Measurements from ENCODE around the gene VIT.
"Not testable (repeated sequence)": the region's sequence is repeated elsewhere in the genome, so short reads cannot be mapped to it uniquely, and the experiment has no call there.

VIT gene

DNA sequence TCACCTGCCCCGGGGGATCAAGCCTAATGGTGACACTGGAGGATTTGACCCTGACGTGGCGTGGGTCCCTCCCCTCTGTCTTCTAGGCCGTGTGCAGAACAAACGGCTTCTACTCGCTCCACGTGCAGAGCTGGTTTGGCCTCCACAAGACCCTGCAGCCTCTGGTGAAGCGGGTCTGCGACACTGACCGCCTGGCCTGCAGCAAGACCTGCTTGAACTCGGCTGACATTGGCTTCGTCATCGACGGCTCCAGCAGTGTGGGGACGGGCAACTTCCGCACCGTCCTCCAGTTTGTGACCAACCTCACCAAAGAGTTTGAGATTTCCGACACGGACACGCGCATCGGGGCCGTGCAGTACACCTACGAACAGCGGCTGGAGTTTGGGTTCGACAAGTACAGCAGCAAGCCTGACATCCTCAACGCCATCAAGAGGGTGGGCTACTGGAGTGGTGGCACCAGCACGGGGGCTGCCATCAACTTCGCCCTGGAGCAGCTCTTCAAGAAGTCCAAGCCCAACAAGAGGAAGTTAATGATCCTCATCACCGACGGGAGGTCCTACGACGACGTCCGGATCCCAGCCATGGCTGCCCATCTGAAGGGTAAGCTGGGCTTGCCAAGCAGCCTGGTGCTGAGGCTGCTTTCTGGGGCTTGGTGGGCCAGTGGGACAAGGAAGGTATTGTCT, 112.0 kb downstream of the VIT start:
- no peak for DNase-seq

DNA sequence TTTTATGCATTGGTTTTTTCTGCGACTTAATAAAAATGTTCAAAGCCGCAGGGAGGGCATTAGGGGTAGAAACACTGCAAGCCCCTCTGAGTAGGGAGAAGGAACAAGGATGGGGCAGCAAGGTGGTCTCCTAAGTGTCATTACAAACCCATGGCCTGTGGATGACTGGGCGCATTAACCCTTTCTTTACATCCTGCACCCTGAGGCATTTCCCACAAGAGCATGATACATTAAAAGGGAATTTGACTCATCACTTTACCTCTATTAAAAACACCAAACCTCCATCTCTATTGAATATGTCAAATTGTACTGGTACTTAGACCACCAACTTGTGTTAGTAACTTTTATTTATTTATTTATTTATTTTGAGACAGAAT, 112.5 kb downstream of the VIT start:
- DNase-seq, result no peak

DNA sequence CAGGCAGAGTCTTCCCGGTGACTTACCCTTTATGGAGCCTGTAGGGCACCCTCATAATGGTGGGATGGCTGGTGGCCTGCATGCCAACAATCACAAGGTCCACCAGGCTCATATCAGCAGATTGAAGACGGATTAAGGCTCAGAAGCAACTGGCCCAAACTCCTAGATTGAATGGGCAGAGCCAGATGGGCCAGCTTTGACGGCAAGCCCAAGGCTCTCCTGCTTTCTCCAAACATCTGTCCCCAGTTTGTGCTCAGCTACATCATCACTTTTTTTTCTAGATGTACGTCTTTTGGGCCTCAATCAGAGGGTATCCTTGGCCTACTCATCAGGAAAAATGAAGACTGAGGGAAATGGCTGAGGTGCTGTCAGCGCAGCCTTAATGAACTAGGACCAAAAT, 114.6 kb downstream of the VIT start:
- DNase-seq, result no peak

DNA sequence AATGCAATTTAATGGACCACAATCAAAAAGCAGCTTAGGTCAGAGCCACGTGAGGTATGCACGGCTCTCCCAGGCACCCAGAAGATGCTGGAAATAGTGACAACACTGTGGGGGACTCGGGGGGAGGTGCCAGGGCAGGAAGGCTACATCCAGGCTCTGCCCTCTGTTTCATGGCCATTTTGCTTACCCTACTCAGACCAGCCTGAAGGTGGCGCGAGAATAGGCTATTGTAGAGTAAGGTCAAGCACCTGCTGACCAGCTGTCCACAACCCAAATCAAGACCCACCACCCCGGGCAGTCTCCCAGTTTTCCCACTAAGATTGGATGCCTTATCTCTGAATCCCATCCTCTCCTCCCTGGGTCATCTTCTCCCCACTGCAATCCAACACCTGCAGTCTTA, 115.7 kb downstream of the VIT start:
- DNase-seq, result no peak

DNA sequence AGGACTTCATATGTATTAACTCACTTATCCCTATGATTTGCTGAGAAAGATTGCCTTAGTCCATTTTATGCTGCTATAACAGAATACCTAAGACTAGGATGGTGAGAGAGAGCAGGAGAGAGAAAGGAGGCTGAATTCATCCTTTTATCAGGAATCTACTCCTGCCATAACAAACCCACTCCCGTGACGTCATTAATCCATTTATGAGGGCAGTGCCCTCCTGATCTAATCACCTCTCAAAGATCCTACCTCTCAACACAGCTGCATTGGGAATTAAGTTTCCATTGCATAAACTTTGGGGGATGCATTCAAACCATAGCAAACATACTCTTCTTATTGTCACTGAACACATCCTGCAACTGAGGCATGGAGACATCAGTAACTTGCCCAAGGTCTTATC, 122.0 kb downstream of the VIT start:
- DNase-seq, result no peak

DNA sequence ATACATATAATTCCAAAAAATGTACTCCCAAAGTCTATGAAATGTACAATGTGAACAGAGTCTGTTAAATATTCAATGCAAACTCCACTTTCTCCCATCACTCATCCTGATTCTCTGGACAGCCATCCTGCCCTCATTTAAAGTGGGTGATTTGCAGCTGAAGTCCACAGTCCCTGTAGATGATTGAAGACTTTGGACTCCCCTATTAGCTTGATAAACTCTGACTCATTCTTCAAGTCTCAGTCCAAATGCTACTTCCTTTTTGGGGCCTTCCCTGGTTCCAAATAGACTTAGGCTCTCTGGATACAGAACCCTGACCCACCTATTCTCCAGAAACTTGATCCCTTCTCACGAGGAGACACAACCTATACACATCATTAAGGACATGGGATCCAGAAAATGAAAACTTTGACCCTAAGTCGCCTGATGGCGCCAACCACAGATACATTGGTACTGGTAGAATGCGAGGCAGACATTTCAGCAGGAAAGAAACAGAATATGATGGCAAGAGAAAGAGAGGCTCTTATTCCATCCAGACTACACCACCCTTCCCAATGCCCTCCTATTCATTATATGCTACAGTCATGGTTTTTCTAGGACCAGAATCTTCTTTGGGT, 122.7 kb downstream of the VIT start:
- no peak for DNase-seq

DNA sequence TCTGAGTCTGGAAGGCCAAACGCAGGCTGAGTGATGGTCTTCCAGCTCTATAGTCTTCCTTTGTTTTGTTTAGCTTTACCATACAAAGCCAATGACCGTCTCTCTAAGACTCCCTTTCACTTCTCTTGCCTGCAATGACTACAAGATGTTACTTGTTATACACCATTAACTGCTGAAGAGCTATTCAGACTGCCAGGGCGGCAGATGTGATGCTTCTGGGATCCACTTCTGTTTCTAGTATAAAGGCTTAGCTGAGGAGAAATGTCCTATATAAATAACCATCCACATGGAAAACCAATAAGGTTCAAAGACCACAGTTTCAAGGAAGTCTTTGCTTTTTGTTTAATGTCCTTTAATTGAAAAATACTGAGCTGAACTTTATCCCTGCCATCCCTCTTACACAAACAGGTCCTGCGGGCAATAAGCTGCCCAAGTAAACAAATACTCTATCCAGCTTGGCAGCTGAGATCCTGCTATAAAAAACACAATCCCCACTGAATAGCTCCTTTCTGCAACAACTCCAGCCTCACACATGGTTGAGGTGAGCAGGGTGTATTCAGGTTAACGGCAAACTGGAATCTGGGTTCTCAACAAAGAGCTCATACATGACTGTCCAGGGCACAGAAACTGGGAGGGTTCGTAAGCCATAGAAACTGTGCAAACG, 124.6 kb downstream of the VIT start:
- DNase-seq, result no peak

DNA sequence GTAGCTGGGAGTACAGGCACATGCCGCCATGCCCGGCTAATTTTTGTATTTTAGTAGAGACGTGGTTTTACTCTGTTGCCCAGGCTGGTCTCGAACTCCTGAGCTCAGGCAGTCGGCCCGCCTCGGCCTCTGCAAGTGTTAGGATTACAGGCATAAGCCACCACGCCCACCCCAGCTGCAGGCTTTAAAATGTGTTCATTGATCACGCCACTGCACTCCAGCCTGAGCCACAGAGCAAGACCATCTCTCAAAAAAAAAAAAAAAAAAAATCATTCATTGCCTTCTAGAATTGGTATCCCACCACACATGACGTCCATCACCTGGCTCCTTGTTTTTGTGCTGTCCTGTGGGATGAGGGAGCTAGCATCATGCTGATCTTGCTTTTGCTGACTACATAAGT, 127.4 kb downstream of the VIT start:
- no peak for DNase-seq

DNA sequence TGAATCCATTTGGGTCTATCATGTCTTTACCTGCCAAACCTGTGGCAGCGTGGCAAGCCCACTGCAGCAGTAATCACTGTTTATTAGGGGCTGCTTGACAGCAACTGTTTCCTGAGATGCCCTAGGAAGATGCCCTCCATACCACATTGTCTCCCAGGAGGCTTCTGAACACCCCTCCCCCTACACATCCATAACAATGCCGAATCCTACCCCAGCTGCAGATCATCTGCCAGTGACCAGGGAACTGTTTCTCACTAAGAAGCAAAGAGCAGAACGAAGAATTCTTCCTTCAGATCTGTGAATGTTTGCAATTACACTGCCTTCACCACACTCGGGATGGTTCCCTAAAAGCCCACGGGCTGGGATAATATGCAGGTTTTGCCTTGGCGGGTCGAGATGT, 127.8 kb downstream of the VIT start:
- DNase-seq, result no peak

DNA sequence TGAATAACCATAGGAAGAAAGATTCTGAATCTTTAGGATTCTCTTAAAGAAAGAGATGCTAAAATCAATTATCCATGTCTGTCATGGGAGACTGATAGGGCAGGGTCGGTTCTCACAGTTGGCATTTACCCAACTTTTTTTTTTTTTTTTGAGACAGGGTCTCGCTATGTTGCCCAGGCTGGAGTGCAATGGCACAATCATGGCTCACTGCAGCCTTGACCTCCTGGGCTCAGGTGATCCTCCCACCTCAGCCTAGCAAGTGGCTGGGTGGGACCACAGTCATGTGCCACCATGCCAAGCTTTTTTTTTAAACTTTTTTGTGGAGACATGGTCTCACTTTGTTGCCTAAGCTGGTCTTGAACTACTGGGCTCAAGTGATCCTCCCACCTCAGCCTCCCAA, 128.2 kb downstream of the VIT start:
- DNase-seq, result not testable (repeated sequence)

DNA sequence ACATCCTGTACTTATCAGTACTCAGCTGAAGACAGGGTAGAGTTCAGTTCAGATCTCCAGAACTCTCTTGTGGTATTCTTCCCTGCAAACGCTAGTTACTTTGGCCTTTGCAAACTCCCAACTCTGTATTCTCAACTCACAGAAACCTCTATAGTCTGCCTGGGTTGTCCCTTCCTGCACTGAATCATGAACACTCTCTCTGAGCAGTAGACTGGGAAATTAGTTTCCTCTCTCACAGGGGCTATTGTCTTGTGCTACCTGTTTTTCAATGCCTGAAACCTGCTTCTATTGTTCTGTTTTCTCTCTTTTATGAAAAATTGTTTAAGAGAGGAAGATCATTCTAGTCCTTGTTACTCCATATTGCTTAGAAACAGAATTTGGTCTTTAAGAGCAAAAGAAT, 134.7 kb downstream of the VIT start:
- DNase-seq, result no peak

DNA sequence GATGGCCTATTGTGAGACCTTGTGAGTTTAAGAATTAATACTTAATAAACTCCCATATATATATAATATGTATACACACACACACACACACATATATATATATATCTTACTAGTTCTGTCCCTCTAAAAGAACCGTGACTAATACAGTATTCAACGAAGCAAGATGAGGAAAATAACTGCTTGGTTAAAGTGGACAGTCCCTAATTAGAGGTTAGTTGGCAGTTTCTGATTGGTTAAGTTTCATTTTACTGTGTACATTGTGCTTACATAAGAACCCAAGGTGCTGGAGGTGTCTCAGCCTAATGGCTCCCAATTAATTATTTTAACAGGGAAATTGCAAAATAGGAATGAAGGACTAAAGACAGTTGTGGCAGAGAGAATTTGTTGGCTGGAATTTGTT, 137.7 kb downstream of the VIT start:
- no peak for DNase-seq

DNA sequence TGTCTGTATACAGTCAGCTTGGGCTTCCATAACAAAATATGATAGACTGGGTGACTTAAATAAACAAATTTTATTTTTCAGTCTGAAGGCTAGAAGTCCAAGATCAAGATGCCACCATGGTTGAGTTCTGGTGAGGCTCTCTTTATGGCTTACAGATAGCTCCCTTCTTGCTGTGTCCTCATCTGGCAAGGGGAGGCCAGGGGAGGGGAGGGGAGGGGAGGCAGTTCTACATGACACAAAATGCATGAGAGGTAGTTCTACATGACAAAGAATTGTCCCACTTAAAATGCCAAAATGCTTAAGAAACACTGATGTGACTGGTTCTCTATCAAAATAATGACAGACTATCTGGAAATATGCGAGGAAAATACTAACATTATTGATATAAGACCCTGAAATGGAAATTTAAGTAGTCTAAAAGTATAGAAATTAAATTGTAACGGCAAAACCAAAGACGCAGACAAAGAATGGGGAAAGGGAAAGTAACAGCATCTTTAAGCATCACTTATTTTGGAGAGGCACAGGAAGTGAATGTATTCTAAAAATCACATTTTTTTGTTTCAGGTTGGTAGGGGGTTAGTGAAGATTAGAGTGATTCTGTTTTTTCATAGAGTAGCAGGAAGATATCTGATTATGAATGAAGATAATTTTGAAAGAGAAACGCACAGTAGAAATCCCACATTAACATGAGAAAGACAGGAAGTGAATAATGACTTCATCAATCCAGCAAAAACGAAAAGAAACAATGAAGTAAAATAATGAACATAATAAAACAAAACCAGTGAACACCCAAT, 138.4 kb downstream of the VIT start:
- DNase-seq, result no peak

DNA sequence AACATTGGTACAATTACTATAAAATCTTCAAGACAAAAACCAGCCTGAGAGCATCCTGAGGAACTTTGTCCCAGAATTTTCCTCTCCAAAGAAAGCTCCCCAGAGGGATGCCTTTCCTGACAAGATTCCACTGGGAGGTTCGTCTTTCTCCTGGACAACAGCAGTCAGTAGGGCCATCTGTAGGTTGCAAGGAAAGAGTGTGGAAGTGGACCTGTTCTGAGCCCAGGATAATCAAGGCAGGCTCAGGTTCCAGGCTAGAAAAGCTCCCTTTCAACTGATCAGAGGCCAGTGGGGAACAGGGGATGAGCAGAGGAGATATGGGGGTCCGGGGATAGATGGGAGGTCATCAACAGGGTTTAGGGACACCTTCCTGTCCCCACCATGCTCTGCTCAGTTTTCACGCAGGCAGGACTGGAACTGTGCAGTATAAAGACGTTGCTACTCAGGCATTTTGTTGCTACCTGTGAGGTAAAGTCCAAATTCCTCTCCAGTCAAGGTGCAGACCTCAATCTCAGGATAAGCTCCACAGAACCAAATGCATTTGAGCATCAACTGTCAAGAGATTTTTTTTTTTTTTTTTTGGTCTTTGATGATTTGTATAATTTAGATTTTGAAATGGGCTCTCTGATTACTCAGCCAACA, 143.6 kb downstream of the VIT start:
- DNase-seq, result no peak

DNA sequence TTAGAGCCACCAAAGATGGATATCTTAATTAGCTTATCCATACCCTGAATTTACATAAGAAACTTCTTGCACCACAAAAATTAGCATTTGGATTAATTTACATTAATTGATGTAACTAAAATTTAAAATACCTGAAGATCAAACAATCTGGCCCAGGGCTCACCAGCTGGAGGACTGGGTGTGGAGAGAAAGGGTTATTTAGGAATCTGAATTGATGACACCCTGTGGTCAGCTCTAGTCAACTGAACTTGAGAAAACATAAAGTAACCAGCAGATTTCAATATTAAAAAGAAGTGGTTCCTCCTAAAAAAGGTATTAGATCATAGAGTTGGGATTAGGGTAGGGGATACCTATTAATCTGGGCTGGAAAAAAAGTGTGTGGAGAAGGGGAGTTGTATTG, 147.3 kb downstream of the VIT start:
- DNase-seq, result no peak

DNA sequence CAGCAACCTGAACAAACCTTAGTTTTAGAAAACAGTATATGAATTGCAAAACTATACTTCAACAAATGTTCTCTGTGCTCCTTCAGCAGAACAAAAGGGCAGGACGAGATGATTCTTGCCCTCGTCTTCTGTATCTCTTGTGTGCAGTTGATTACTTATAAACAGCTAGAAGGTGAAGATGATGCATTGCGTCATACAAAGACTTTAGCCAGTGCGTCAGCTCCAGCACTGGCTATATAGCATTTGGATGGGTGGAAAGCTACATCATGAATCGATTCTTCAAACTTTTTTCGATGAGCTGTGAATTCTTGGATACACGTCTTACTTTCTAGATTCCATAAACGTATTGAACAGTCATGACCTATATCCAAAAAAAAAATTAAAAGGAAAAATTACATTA, 152.8 kb downstream of the VIT start:
- DNase-seq, result no peak

DNA sequence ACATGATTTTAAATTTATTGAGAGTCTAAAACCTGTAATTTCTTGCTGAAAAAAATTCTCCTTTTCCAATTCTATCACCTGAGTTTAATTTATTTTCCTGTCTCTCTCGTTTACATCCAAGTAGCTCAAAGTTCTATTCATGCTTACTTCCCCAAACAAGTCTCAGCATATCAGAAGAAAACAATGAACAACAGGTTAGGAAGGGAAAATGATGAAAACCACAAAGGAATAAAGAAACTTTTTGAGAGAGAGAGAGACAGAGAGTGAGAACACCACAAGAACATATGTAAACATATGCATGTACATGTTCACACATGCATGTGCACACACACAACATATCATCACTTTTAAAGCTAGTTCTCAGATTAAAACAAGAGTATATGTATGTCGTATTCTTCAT, 157.7 kb downstream of the VIT start:
- no peak for DNase-seq

DNA sequence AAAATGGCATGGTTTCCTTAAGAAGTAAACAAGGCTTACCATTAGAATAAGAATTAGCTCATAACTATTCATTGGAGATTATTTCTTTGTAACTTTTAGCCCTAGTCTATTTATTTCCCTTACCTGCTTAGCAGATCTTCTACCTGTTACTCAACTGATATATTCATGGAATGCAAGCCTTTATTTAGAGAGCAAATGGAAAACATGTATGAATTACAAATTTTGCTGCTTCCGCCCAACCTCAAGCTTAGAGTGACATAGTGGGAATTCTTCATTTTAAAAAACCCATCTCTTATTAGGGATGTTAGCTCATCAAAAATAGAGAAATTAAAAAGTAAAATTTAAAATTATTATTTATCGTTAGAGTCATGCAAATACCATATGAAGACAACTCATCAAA, 158.9 kb downstream of the VIT start:
- DNase-seq, result no peak

DNA sequence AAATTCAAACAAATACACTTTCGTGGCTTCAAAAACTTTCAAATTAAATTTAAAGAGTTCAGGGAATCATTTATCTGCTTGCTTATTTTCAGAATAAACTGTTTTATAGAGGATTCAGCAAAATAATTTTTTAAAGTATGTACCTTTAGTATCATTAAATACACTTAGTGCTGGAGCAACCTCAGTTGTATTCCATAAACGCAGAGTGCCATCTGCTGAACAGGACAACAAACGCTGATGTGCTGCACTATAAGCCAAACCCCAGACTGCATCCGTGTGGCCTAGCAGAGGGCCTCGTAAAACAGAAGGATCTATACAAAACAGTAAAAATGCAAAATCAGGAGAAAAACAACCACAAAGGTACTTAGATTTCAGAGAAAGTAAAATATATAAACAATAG, 161.2 kb downstream of the VIT start:
- no peak for DNase-seq

DNA sequence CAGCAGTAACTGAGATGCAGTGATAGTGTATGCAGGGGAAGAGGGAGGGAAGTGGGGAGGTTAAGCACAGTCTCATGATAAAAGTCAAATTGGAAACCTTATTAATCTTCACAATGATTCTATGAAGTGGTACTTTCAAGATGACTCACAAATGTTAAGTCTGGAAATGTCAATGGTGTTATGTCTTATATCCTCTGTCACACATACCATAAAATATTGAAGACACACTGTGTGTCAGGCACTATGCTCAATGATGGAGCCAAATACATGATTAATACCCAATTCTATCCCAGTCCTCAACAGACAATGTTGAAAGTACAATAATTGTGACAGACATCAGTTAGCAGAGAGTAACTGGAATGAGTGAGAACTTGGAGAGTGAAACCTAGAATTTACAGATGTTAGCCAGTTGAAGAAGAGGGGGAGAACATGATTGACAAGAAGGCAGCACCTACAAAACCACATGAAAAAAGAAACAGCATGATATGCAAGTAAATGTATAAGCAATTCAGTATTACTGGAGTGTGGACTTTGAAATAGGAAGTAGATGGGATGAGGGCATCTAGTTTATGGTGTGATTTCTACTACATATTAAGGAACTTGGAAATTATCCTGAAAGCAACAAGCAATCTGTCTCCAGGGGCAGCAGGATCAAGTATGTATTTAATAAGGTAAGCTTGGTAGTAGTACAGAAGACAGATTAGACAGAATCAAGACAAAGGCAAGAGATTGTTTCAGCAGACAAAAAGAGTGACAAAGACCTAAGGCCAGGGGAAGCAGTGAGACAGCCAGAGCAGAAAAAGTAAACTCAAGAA, 162.3 kb downstream of the VIT start:
- no peak for DNase-seq

DNA sequence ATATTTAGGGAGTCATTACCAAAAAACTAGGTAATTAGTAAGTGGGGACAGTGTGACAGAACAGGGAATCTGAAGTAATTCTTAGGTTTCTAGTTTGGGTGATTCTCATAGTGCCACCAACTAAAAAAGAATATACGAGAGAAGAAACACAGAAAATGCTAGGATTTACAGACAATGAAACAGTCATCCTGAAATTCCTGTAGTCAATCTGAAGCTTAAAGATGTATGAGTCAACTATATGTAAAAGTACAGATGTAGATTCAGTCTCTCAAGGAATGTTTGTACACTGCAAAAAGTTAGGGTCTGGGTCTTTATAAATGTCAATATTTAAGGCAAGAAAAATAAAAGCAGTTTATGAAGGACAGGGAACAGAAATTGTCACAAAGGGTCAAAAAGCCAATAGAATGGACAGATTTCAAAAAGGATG, 162.9 kb downstream of the VIT start:
- no peak for DNase-seq

DNA sequence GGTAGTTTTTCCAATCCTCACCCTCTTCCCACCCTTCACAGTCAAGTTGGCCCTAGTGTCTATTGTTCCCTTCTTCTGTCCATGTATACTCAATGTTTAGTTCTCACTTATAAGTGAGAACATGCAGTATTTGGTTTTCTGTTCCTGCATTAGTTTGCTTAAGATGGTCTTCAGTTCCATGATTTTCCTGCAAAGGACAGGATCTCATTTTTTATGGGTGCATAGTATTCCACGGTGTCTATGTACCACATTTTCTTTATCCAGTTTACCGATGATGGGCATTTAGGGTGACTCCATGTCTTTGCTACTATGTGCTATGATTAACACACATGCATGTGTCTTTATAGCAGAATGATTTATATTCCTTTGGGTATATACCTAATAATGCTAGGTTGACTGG, 165.4 kb downstream of the VIT start:
- DNase-seq, result no peak

Measured in kidney glomerular epithelial cell (primary cell).